K562 (cell line): ENCODE results near the gene FUBP3. TPM values are rescaled to one million over a fixed set of nuclear protein-coding genes. Genes with fewer than 3 reads are reported as not detected.

Source experiments
- ATAC-seq: fragments of 200-7000 bp; cut with Tn5 transposase; 3 replicates; pipeline ENCODE4 v1.9.1; 2020; ENCODE audit warnings: moderate library complexity
- BruUV-seq: library from RNA; stranded (reverse); fragments of 400-500 nt; replicated peaks from 2 replicates; lab custom pipeline; 2021; lab: Mats Ljungman, UMichigan
- CTCF ChIA-PET: fragments of 300-600 bp; formaldehyde crosslinking; extraction: SDS; loops from one replicate; lab custom pipeline; 2021; ENCODE audit warnings: low intra/inter-chr PET ratio; lab: Yijun Ruan, JAX
- POLR2A ChIA-PET: fragments of 300-600, 350-650 bp; sonication (Branson Sonifier 250); formaldehyde crosslinking; extraction: SDS; loops from one replicate; lab custom pipeline; 2021; ENCODE audit warnings: antibody characterized with exemption, inconsistent platforms; lab: Yijun Ruan, JAX
- DNase-seq, 4 experiments: peaks; one replicate each; pipeline versions ENCODE4 v3.0.0 to v3.0.0-alpha.2; 2011 to 2018; ENCODE audit warnings: low spot score in 3 of 4, mixed read lengths in 3 of 4; ENCODE audit errors: extremely low read depth in 1 of 4
- FAIRE-seq: peaks from 2 replicates; lab custom pipeline; 2011; peaks lifted over from hg19 to GRCh38; lab: Jason Lieb, UNC
- H2AFZ ChIP-seq: 2 replicates; pipeline ENCODE4 v1.6.0; 2011; ENCODE audit warnings: low read depth, low read length, control low read depth, inconsistent platforms
- H3K27ac ChIP-seq: fragments of 200-600 bp; 3 replicates; pipeline ENCODE4 v1.8.0; 2011; ENCODE audit warnings: low read depth, mild to moderate bottlenecking, control low read depth, inconsistent platforms, low read length, moderate library complexity, mixed read lengths; ENCODE audit errors: extremely low read depth
- H3K27me3 ChIP-seq, 2 experiments: fragments of 300-600 bp in 1 of 2; 2 replicates in 1 of 2; 3 replicates in 1 of 2; pipeline versions ENCODE4 v1.6.0 to v1.8.0; 2011; ENCODE audit warnings: inconsistent platforms in 2 of 2, low read length in 2 of 2, mild to moderate bottlenecking in 1 of 2, mixed read lengths in 1 of 2, moderate library complexity in 1 of 2; ENCODE audit not compliant: control insufficient read depth in 2 of 2, insufficient read depth in 2 of 2
- H3K36me3 ChIP-seq: fragments of 300-600 bp; 3 replicates; pipeline ENCODE4 v1.8.0; 2011; ENCODE audit warnings: mild to moderate bottlenecking, low read length, inconsistent platforms; ENCODE audit not compliant: control insufficient read depth, insufficient read depth
- H3K4me1 ChIP-seq, 2 experiments: fragments of 200-600 bp in 1 of 2; replicated peaks in 1 of 2; 2 replicates in 1 of 2; 3 replicates in 1 of 2; pipeline versions ENCODE4 v1.5.1 to v1.8.0; 2011; ENCODE audit warnings: inconsistent platforms in 2 of 2, low read length in 2 of 2, mild to moderate bottlenecking in 1 of 2, mixed read lengths in 1 of 2, moderate library complexity in 1 of 2; ENCODE audit not compliant: control insufficient read depth in 2 of 2, insufficient read depth in 2 of 2
- H3K4me2 ChIP-seq: 2 replicates; pipeline ENCODE4 v1.6.1; 2011; ENCODE audit warnings: low read length, control low read depth, inconsistent platforms, mixed read lengths; ENCODE audit not compliant: insufficient read depth
- H3K4me3 ChIP-seq: fragments of 200-600 bp; sonication (generic), shearing (Covaris generic); 2 replicates; pipeline ENCODE4 v1.5.1; 2016; ENCODE audit warnings: control low read depth, inconsistent platforms
- H3K79me2 ChIP-seq: fragments of 200-600 bp; 3 replicates; pipeline ENCODE4 v1.8.0; 2011; ENCODE audit warnings: low read length, inconsistent platforms; ENCODE audit not compliant: control insufficient read depth, insufficient read depth
- H3K9ac ChIP-seq, 2 experiments: 2 replicates each; pipeline versions ENCODE4 v1.6.0 to v1.6.1; 2011; ENCODE audit warnings: low read depth in 2 of 2, low read length in 2 of 2, control low read depth in 1 of 2, inconsistent platforms in 1 of 2, mild to moderate bottlenecking in 1 of 2, mixed read lengths in 1 of 2; ENCODE audit not compliant: insufficient read depth in 1 of 2
- H3K9me1 ChIP-seq: one replicate; pipeline ENCODE4 v1.6.0; 2011; ENCODE audit warnings: inconsistent platforms, mild to moderate bottlenecking, low read length, moderate library complexity; ENCODE audit not compliant: control insufficient read depth, insufficient read depth
- H3K9me3 ChIP-seq: replicated peaks from 2 replicates; pipeline ENCODE4 v1.5.1; 2011; ENCODE audit warnings: low read depth, low read length, inconsistent platforms; ENCODE audit not compliant: control insufficient read depth, insufficient read depth
- H4K20me1 ChIP-seq: replicated peaks from 2 replicates; pipeline ENCODE4 v1.6.1; 2011; ENCODE audit warnings: low read length, inconsistent platforms, mixed read lengths; ENCODE audit not compliant: control insufficient read depth, insufficient read depth
- GTF2E2 ChIP-seq: fragments of 200-800 bp; sonication (Bioruptor generic); IDR thresholded peaks from 2 replicates; pipeline ENCODE4 v1.6.1; 2016; ENCODE audit warnings: missing genetic modification characterization, missing compliant biosample characterization
- HDAC6 ChIP-seq: IDR thresholded peaks from 2 replicates; pipeline ENCODE4 v1.6.1; 2012; ENCODE audit warnings: low read depth, mild to moderate bottlenecking, control low read depth, inconsistent platforms, low read length, moderate library complexity
- HNRNPUL1 ChIP-seq: fragments of 200-400 bp; formaldehyde crosslinking; IDR thresholded peaks from 2 replicates; pipeline ENCODE4 v1.6.1; 2017; ENCODE audit warnings: low read length
- KLF6 ChIP-seq: fragments of 250-450 bp; sonication (Bioruptor Pico); IDR thresholded peaks from 2 replicates; pipeline ENCODE4 v1.4.0; 2020; ENCODE audit warnings: mild to moderate bottlenecking, moderate library complexity, borderline replicate concordance
- MAX ChIP-seq: sonication (generic); formaldehyde crosslinking; IDR thresholded peaks from 2 replicates; pipeline ENCODE4 v1.9.0; 2022; ENCODE audit warnings: mild to moderate bottlenecking, missing genetic modification reagents
- MEF2D ChIP-seq: conservative IDR thresholded peaks from 2 replicates; pipeline ENCODE4 v1.6.1; 2016; ENCODE audit warnings: low read depth, missing genetic modification characterization, missing compliant biosample characterization
- RFX7 ChIP-seq: fragments of 250-450 bp; sonication (Bioruptor Pico); IDR thresholded peaks from 2 replicates; pipeline ENCODE4 v1.5.1; 2021; ENCODE audit warnings: mild to moderate bottlenecking
- SFPQ ChIP-seq: fragments of 200-400 bp; formaldehyde crosslinking; IDR thresholded peaks from 2 replicates; pipeline ENCODE4 v1.6.1; 2017; ENCODE audit warnings: mild to moderate bottlenecking, low read depth, low read length, moderate library complexity
- SMAD2 ChIP-seq: fragments of 150-350 bp; IDR thresholded peaks from 2 replicates; pipeline ENCODE4 v1.6.1; 2014; ENCODE audit warnings: low read depth, mild to moderate bottlenecking, low read length
- U2AF1 ChIP-seq: fragments of 200-400 bp; formaldehyde crosslinking; optimal IDR thresholded peaks from 2 replicates; pipeline ENCODE3; 2017; ENCODE audit warnings: mild to moderate bottlenecking, low read depth, low read length, moderate library complexity
- XRCC5 ChIP-seq: fragments of 200-400 bp; formaldehyde crosslinking; IDR thresholded peaks from 2 replicates; pipeline ENCODE4 v1.6.1; 2017; ENCODE audit warnings: low read depth, mild to moderate bottlenecking, low read length
- ZNF133 ChIP-seq: fragments of 250-450 bp; sonication (Bioruptor Pico); IDR thresholded peaks from 2 replicates; pipeline ENCODE4 v1.4.0; 2020; ENCODE audit warnings: mild to moderate bottlenecking
- ZNF197 ChIP-seq: fragments of 200-800 bp; sonication (Bioruptor generic); IDR thresholded peaks from 2 replicates; pipeline ENCODE4 v1.6.1; 2016; ENCODE audit warnings: low read depth, missing genetic modification characterization, missing compliant biosample characterization
- ZSCAN29 ChIP-seq: fragments of 450-650 bp; IDR thresholded peaks from 2 replicates; pipeline ENCODE4 v1.6.1; 2017
- WGBS: fragments of 100-300 bp; shearing (Covaris generic); methylation state at CpG from one replicate; pipeline ENCODE4 v1.1.6; 2016; ENCODE audit warnings: low coverage, mixed read lengths; ENCODE audit not compliant: insufficient coverage; ENCODE audit errors: missing lambda C conversion rate; 5-methylcytosine and 5-hydroxymethylcytosine counted together
- in situ Hi-C: fragments of 300-500 bp; cut with MboI; formaldehyde crosslinking; loops from 4 replicates; pipeline ENCODE4 v1.15.0; 2018; ENCODE audit warnings: inconsistent platforms, mixed read lengths
- intact Hi-C: fragments of 100-400 bp; cut with micrococcal nuclease; formaldehyde crosslinking; loops from 2 replicates; pipeline ENCODE4 v1.14.2; 2022
- polyA plus RNA-seq, 8 experiments: library from polyadenylated mRNA; depleted of rRNA in 4 of 8; stranded (reverse) in 5 of 8; unstranded in 3 of 8; fragments of >200 nt; fragmentation: Nextera tagmentation in 2 of 8; fragmentation: Illumina TruSeq in 1 of 8; extraction: Ambion mirVana in 2 of 8; extraction: Trizol in 1 of 8; gene quantifications; 2 replicates each; pipeline versions ENCODE4 v1.2.1 to v1.2.3, GENCODE V29; 2011 to 2014; ENCODE audit warnings: inconsistent platforms in 1 of 8, missing spikeins in 1 of 8
- total RNA-seq, 7 experiments: library from RNA; depleted of rRNA in 6 of 7; stranded (reverse); fragments of >200 nt in 6 of 7; fragmentation: Illumina TruSeq in 2 of 7; extraction: Trizol in 2 of 7; gene quantifications; 2 replicates each; pipeline versions ENCODE4 v1.2.1 to v1.2.3, GENCODE V29; 2011 to 2021; ENCODE audit warnings: low replicate concordance in 1 of 7
- TF ChIP-seq, protein P1 (sequence below): sonication (generic); formaldehyde crosslinking; IDR thresholded peaks from 2 replicates; pipeline ENCODE4 v1.8.0; 2023; ENCODE audit warnings: mild to moderate bottlenecking, missing genetic modification reagents
- TF ChIP-seq, protein P2 (sequence below): fragments of 450-650 bp; formaldehyde crosslinking; IDR thresholded peaks from 2 replicates; pipeline ENCODE4 v1.4.0; 2022; ENCODE audit warnings: mild to moderate bottlenecking, moderate library complexity

FUBP3 gene
- total and polyA plus RNA-seq, 9 of the 15 experiments (the other 6 are each of a cell fraction or from before 2014, with no cell fraction given) = 3.0 to 64.0 (median 48.1) TPM

GRCh38 chr9:130662970-130663257 lies 83.5 kb downstream of the FUBP3 start:
- Histone ChIP-seq H4K20me1 (peaks cover 6% of the 10 kb centered on the region), H3K27me3 (peaks cover 73 to 90% of the 10 kb centered on the region in 2 experiments), H3K9ac (no peak overlapping the region), H3K4me2 (no peak overlapping the region), H3K9me1 (no peaks in the 10 kb centered on the region), H3K79me2 (no peaks in the 10 kb centered on the region), H3K4me3 (no peak overlapping the region), H3K9me3 (no peaks in the 10 kb centered on the region), H3K36me3 (no peaks in the 10 kb centered on the region), H3K27ac (no peak overlapping the region), H2AFZ (no peak overlapping the region), H3K4me1 (peaks cover 0 to 69% of the 10 kb centered on the region in 2 experiments; a peak in 2 of 5 replicates)
- in situ Hi-C loops (no loop called here), intact Hi-C loops (no loop called here)
- ChIA-PET CTCF (no interaction called here), POLR2A (interaction anchor here (0.5 kb wide), 1 partner anchor 336 kb away, joined by 3 read pairs; no protein-coding TSS in a partner anchor)
- TF ChIP-seq RFX7 (CRISPR knock-in tag) (no peak), HDAC6 (no peak), ZSCAN29 (no peak), U2AF1 (no peak), SFPQ (no peak), ZNF133 (CRISPR knock-in tag) (no peak), MEF2D (tag) (no peak), MAX (CRISPR knock-in tag) (no peak), SMAD2 (no peak), ZNF197 (no peak), KLF6 (CRISPR knock-in tag) (no peak), XRCC5 (no peak), HNRNPUL1 (no peak), GTF2E2 (tag) (no peak)
- TF ChIP-seq, protein P1, sequence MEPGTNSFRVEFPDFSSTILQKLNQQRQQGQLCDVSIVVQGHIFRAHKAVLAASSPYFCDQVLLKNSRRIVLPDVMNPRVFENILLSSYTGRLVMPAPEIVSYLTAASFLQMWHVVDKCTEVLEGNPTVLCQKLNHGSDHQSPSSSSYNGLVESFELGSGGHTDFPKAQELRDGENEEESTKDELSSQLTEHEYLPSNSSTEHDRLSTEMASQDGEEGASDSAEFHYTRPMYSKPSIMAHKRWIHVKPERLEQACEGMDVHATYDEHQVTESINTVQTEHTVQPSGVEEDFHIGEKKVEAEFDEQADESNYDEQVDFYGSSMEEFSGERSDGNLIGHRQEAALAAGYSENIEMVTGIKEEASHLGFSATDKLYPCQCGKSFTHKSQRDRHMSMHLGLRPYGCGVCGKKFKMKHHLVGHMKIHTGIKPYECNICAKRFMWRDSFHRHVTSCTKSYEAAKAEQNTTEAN = no peak
- TF ChIP-seq, protein P2, sequence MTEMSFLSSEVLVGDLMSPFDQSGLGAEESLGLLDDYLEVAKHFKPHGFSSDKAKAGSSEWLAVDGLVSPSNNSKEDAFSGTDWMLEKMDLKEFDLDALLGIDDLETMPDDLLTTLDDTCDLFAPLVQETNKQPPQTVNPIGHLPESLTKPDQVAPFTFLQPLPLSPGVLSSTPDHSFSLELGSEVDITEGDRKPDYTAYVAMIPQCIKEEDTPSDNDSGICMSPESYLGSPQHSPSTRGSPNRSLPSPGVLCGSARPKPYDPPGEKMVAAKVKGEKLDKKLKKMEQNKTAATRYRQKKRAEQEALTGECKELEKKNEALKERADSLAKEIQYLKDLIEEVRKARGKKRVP = no peak
- FAIRE-seq (no peak), DNase-seq (no peak), ATAC-seq (no peak; the same call in 2 of the 3 replicates)
- no TSS peak for BruUV-seq
- WGBS = 24% methylated on average over 11 of the region's 15 CpGs
